ENCODE data around the gene GMPR2.

Gene GMPR2

DNA sequence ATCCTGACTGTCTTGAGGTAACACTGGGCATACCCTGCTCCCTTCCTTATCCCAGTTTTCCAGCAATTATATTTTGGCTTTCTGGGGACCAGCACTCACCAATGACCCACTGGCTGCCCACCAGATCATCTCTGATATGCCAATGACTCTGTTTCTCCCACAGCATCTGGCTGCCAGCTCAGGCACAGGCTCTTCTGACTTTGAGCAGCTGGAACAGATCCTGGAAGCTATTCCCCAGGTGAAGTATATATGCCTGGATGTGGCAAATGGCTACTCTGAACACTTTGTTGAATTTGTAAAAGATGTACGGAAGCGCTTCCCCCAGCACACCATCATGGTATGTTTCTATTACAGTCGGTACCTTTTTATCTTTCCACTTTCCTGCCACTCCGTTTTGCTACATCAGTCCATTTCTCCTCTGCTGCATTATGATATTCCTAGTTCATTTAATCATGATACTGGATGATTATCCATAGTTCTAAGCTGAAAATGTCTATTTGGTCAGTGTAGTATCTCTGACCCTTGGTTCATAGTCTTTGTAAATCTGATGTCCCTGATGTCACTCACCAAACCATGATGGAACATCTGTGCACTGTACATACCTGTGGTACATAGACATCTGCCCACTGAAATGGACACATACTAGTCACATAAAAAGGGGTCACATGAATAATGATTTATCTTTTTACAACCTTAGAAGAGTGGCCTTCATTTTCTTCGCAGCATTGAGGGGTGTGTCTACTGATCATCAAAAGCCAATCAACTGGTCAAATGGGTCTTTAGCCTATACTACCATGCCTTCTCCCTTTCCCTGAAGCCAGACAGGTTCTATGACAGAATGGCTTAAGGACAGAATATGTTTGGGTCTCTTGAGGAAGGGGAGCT is 3.3 kb downstream of the GMPR2 start:
- H3K27me3 ChIP-seq (ENCODE audit: insufficient read depth, low read length, poor library complexity) = no peaks in the 10 kb centered on the region
- H3K27ac ChIP-seq (ENCODE audit: low read length) = no peak overlapping the region
- H3K79me2 ChIP-seq (ENCODE audit: insufficient read depth, low read length) = peaks cover 62% of the 10 kb centered on the region
- TF ChIP-seq EZH2 (IDR thresholded peaks at IDR 0.05; ENCODE audit: borderline replicate concordance, low read depth, low read length, severe bottlenecking) = no peak
- TF ChIP-seq, protein P1, sequence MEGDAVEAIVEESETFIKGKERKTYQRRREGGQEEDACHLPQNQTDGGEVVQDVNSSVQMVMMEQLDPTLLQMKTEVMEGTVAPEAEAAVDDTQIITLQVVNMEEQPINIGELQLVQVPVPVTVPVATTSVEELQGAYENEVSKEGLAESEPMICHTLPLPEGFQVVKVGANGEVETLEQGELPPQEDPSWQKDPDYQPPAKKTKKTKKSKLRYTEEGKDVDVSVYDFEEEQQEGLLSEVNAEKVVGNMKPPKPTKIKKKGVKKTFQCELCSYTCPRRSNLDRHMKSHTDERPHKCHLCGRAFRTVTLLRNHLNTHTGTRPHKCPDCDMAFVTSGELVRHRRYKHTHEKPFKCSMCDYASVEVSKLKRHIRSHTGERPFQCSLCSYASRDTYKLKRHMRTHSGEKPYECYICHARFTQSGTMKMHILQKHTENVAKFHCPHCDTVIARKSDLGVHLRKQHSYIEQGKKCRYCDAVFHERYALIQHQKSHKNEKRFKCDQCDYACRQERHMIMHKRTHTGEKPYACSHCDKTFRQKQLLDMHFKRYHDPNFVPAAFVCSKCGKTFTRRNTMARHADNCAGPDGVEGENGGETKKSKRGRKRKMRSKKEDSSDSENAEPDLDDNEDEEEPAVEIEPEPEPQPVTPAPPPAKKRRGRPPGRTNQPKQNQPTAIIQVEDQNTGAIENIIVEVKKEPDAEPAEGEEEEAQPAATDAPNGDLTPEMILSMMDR (IDR thresholded peaks at IDR 0.05; ENCODE audit: borderline replicate concordance, extremely low read depth, low read length, poor library complexity, severe bottlenecking) = no peak
- DNase-seq (no peak), ATAC-seq (ENCODE audit: insufficient read depth, low read depth) (no peak)
- H3K4me1 ChIP-seq (ENCODE audit: insufficient read depth, low read length) = peaks cover 57% of the 10 kb centered on the region
- no peaks in the 10 kb centered on the region for H3K9me3 ChIP-seq (ENCODE audit: insufficient read depth, low read length, severe bottlenecking)
- peaks cover 13% of the 10 kb centered on the region for H4K20me1 ChIP-seq (ENCODE audit: insufficient read depth, low read length)
- no peak overlapping the region for H2AFZ ChIP-seq (ENCODE audit: low read depth, low read length)
- no peak overlapping the region for H3K4me2 ChIP-seq (ENCODE audit: insufficient read depth, low read length)
- no peak overlapping the region for H3K9ac ChIP-seq (ENCODE audit: low read depth, low read length)
- peaks cover 74% of the 10 kb centered on the region for H3K36me3 ChIP-seq (ENCODE audit: insufficient read depth, low read length)
- no peak overlapping the region for H3K4me3 ChIP-seq (ENCODE audit: low read depth in 1 of 2, low read length in 2 of 2)

DNA sequence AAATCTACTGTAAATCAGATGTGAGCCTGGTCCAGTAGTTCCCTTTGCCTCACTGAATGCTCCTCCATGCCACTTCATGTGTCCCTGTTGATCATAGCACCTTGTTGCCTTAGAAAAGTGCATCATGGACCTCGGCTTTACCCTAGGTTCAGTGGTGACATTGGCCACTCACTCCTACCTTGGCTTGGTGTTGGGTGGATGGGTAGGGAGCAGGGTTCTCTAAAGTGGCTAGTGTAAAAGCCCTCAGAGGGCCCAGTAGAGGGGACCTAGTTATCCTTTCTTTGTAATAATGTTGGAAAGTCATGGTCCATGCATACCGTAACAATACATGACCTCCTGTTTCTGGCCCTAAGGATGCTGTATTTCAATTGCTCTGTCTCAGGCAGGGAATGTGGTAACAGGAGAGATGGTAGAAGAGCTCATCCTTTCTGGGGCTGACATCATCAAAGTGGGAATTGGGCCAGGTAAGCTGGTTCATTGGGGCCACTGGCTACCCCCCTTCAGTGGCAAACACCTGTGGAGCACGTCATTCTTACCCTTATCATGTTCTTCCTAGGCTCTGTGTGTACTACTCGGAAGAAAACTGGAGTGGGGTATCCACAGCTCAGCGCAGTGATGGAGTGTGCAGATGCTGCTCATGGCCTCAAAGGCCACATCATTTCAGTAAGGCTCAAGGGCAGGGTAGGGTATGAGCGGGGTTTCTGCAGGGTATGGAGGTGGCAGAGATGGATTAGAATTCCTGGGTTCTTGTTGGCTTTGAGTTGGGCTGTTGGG is 4.1 kb downstream of the GMPR2 start:
- Histone ChIP-seq H3K4me3 (ENCODE audit: low read depth in 1 of 2, low read length in 2 of 2) (no peak overlapping the region), H3K27ac (ENCODE audit: low read length) (no peak overlapping the region), H4K20me1 (ENCODE audit: insufficient read depth, low read length) (peaks cover 14% of the 10 kb centered on the region), H3K9ac (ENCODE audit: low read depth, low read length) (no peak overlapping the region), H3K27me3 (ENCODE audit: insufficient read depth, low read length, poor library complexity) (no peaks in the 10 kb centered on the region), H3K9me3 (ENCODE audit: insufficient read depth, low read length, severe bottlenecking) (no peaks in the 10 kb centered on the region), H3K36me3 (ENCODE audit: insufficient read depth, low read length) (peaks cover 75% of the 10 kb centered on the region), H2AFZ (ENCODE audit: low read depth, low read length) (no peak overlapping the region), H3K4me2 (ENCODE audit: insufficient read depth, low read length) (no peak overlapping the region), H3K4me1 (ENCODE audit: insufficient read depth, low read length) (peaks cover 59% of the 10 kb centered on the region), H3K79me2 (ENCODE audit: insufficient read depth, low read length) (peaks cover 61% of the 10 kb centered on the region)
- no peak for TF ChIP-seq EZH2 (IDR thresholded peaks at IDR 0.05; ENCODE audit: borderline replicate concordance, low read depth, low read length, severe bottlenecking)
- TF ChIP-seq, protein P1 (IDR thresholded peaks at IDR 0.05; ENCODE audit: borderline replicate concordance, extremely low read depth, low read length, poor library complexity, severe bottlenecking) = no peak
- ATAC-seq (ENCODE audit: insufficient read depth, low read depth) (no peak), DNase-seq (no peak)

DNA sequence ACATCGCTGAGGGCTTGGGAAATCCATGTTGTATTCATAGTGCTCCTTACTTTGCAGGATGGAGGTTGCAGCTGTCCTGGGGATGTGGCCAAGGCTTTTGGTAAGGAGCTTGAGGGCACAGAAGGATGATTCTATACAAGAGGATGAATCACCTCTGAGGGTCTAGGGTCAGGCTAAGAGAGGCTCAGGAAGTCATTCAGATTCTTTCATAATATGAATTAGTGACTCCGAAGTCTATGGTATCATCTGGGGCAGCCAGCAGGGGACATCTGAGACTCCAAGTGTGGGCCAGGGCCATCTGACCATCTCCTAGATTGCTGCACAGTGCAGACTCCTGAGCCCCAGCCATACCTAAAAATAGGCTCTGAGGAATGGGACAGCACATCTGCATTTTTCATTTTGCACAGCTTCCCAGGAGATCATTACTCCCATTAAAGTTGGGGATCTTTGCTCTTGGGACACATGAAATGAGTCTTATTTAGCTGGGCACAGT is 4.8 kb downstream of the GMPR2 start:
- TF ChIP-seq, protein P1 (IDR thresholded peaks at IDR 0.05; ENCODE audit: borderline replicate concordance, extremely low read depth, low read length, poor library complexity, severe bottlenecking) = no peak
- TF ChIP-seq EZH2 (IDR thresholded peaks at IDR 0.05; ENCODE audit: borderline replicate concordance, low read depth, low read length, severe bottlenecking) = no peak
- peaks cover 15% of the 10 kb centered on the region for H4K20me1 ChIP-seq (ENCODE audit: insufficient read depth, low read length)
- no peaks in the 10 kb centered on the region for H3K9me3 ChIP-seq (ENCODE audit: insufficient read depth, low read length, severe bottlenecking)
- H2AFZ ChIP-seq (ENCODE audit: low read depth, low read length) = no peak overlapping the region
- no peak overlapping the region for H3K4me2 ChIP-seq (ENCODE audit: insufficient read depth, low read length)
- no peak overlapping the region for H3K4me3 ChIP-seq (ENCODE audit: low read depth in 1 of 2, low read length in 2 of 2)
- no peak overlapping the region for H3K9ac ChIP-seq (ENCODE audit: low read depth, low read length)
- H3K36me3 ChIP-seq (ENCODE audit: insufficient read depth, low read length) = peaks cover 75% of the 10 kb centered on the region
- H3K79me2 ChIP-seq (ENCODE audit: insufficient read depth, low read length) = peaks cover 60% of the 10 kb centered on the region
- ATAC-seq (ENCODE audit: insufficient read depth, low read depth) = no peak
- H3K27me3 ChIP-seq (ENCODE audit: insufficient read depth, low read length, poor library complexity) = no peaks in the 10 kb centered on the region
- H3K4me1 ChIP-seq (ENCODE audit: insufficient read depth, low read length) = peaks cover 60% of the 10 kb centered on the region
- H3K27ac ChIP-seq (ENCODE audit: low read length) = no peak overlapping the region
- DNase-seq = no peak
